Central memory CD8-positive, alpha-beta T cell (primary cell): ENCODE results near the gene MTM1.
A peak's percentile ranks its signal among the peaks of the same experiment; 100 is the strongest.

Experiments
- ATAC-seq: fragments of 150-1000 bp; cut with Tn5 transposase; replicated peaks from 2 replicates; pipeline ENCODE4 v1.10.0; 2022; ENCODE audit warnings: mild to moderate bottlenecking, moderate FRiP score, moderate number of reproducible peaks; ENCODE audit not compliant: poor library complexity, severe bottlenecking; ENCODE audit errors: extremely low read depth
- DNase-seq, 2 donors: peaks; one replicate each; pipeline ENCODE4 v3.0.0; 2021; ENCODE audit warnings: low spot score in 2 of 2
- H3K27ac Mint-ChIP-seq: one replicate; pipeline ENCODE4 v1.8.0; 2022; ENCODE audit warnings: low read depth, mild to moderate bottlenecking, moderate library complexity, mixed read lengths
- H3K27me3 Mint-ChIP-seq: one replicate; pipeline ENCODE4 v1.8.0; 2022; ENCODE audit warnings: mixed read lengths
- H3K36me3 Mint-ChIP-seq: one replicate; pipeline ENCODE4 v1.8.0; 2022; ENCODE audit warnings: mild to moderate bottlenecking, moderate library complexity, mixed read lengths; ENCODE audit not compliant: insufficient read depth
- H3K4me1 Mint-ChIP-seq: one replicate; pipeline ENCODE4 v1.8.0; 2022; ENCODE audit warnings: mixed read lengths
- H3K4me3 Mint-ChIP-seq: one replicate; pipeline ENCODE4 v1.8.0; 2022; ENCODE audit warnings: mild to moderate bottlenecking, moderate library complexity, mixed read lengths
- H3K9me3 Mint-ChIP-seq: one replicate; pipeline ENCODE4 v1.8.0; 2022; ENCODE audit warnings: mixed read lengths

The MTM1 gene

DNA sequence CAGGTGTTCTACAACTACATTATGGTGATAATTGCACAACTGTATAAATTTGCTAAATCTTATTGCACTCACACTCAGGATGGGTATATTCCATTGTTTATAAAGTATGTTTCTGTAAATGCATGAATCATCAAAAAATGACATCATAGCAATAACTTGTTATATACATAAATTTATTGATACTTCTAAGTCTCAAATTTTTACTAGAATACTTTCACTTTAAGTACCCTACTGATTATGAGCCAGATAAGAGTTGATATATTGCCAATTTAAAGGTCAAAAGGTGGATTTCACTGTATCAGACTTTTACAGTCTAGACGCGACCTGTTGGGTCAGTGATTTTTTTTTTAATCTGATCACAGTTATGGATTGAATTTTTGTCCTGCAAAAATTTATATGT is 87.4 kb downstream of the MTM1 start:
- Mint-ChIP-seq H3K4me3 (no peak overlapping the region), H3K27ac (no peak overlapping the region), H3K36me3 (peaks cover 18% of the 10 kb centered on the region), H3K4me1 (peaks cover 6% of the 10 kb centered on the region), H3K9me3 (no peaks in the 10 kb centered on the region), H3K27me3 (no peaks in the 10 kb centered on the region)
- no peak for DNase-seq
- ATAC-seq = no peak

DNA sequence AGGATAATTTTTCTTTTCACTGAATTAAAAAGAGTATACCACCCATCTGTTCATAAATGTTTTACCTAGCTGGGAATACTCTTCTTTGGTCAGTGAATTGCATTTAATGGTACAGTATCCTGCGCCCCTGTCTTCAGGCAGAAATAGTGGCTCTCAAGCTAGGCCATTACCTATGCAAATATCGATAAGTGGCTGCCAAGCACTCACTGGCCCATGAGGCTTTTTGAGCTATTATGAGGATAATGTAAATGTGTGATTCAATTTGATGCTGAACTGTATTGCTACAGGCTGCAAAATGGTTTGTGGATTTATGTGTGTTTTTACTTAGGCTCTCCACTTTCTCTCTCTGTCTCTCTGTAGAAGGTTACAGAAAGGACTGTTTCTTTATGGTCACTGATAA is 94.7 kb downstream of the MTM1 start:
- Mint-ChIP-seq H3K27ac (no peak overlapping the region), H3K27me3 (no peaks in the 10 kb centered on the region), H3K4me1 (no peaks in the 10 kb centered on the region), H3K9me3 (no peaks in the 10 kb centered on the region), H3K4me3 (no peak overlapping the region), H3K36me3 (peaks cover 32% of the 10 kb centered on the region)
- ATAC-seq (no peak), DNase-seq (no peak)

- ATAC-seq (no peak), DNase-seq (no peak)
- H3K4me1 Mint-ChIP-seq = no peaks in the 10 kb centered on the region
- no peak overlapping the region for H3K4me3 Mint-ChIP-seq
- no peaks in the 10 kb centered on the region for H3K27me3 Mint-ChIP-seq
- peaks cover 27% of the 10 kb centered on the region for H3K36me3 Mint-ChIP-seq
- no peak overlapping the region for H3K27ac Mint-ChIP-seq
- no peaks in the 10 kb centered on the region for H3K9me3 Mint-ChIP-seq
Observed at GRCh38 chrX:150664290-150664689, 95.9 kb downstream of the MTM1 start.

DNA sequence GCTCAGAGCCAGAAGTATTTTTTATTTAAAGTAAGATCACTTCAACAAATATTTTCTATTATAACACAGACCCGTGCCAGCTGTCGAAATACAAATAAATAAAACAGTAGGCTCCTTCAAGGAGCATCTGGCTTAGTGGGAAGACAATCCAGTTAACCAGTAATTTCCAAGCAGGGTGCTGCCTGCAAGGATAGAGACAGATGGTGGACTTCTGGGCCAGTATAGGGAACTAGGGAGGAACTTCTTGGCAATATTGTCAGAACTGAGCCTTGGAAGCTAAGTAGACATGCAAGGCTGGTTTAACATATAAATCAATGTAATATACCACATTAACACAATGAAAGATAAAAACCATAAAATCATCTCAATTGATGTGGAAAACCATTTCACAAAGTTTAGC is 107.8 kb downstream of the MTM1 start:
- Mint-ChIP-seq H3K27me3 (no peaks in the 10 kb centered on the region), H3K4me1 (no peaks in the 10 kb centered on the region), H3K27ac (no peak overlapping the region), H3K9me3 (no peaks in the 10 kb centered on the region), H3K4me3 (no peak overlapping the region), H3K36me3 (peaks cover 2% of the 10 kb centered on the region)
- no peak for ATAC-seq
- DNase-seq = no peak

DNA sequence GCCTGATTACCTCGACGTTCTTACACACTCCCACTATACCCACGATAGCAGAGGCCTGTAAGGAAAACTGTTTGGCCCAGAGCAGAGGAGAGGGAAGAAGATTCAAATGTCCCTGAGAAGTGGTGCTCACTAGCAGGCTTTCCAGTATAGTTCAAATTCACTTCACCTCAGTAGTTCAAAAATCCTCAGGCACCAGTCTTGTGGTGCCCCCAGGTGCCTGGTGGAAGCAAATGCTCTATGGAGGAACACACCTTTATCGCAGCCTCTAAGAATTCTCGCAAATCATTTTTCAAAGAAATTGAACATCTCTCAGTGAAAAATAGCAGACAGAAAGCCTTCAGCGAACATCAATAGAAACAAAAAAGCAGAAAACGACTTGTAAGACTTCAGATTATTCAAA is 112.6 kb downstream of the MTM1 start:
- H3K4me1 Mint-ChIP-seq = peaks cover 5% of the 10 kb centered on the region
- DNase-seq (no peak), ATAC-seq (no peak)
- no peaks in the 10 kb centered on the region for H3K27me3 Mint-ChIP-seq
- H3K36me3 Mint-ChIP-seq = no peaks in the 10 kb centered on the region
- H3K9me3 Mint-ChIP-seq = no peaks in the 10 kb centered on the region
- no peak overlapping the region for H3K4me3 Mint-ChIP-seq
- H3K27ac Mint-ChIP-seq = no peak overlapping the region

DNA sequence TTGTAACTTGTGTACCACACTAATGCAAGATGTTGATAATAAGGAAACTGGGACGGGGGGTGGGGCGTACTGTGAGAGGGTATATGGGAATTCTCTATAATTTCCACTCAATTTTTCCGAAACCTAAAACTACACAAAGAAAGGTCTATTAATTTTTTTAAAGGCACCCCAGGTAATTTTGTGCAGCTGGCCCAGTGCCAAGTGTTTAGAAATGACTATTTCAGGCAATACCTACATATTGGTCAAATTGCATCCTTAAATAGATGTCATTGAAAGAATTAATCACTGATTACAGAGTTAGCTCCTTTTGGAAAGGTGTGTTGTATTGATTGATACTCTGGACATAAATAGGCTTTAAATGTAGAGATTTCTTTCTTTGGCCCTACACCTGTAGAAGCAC is 114.7 kb downstream of the MTM1 start:
- Mint-ChIP-seq H3K9me3 (no peaks in the 10 kb centered on the region), H3K27ac (no peak overlapping the region), H3K4me3 (no peak overlapping the region), H3K27me3 (no peaks in the 10 kb centered on the region), H3K36me3 (no peaks in the 10 kb centered on the region), H3K4me1 (peaks cover 6% of the 10 kb centered on the region)
- DNase-seq = no peak
- no peak for ATAC-seq

- DNase-seq = peak in 1 of 2 donors; percentile 13
- H3K4me1 Mint-ChIP-seq = peaks cover 11% of the 10 kb centered on the region
- no peak overlapping the region for H3K27ac Mint-ChIP-seq
- H3K4me3 Mint-ChIP-seq = no peak overlapping the region
- no peaks in the 10 kb centered on the region for H3K9me3 Mint-ChIP-seq
- no peaks in the 10 kb centered on the region for H3K36me3 Mint-ChIP-seq
- no peaks in the 10 kb centered on the region for H3K27me3 Mint-ChIP-seq
- ATAC-seq = no peak
Observed at GRCh38 chrX:150683536-150684146, 115.2 kb downstream of the MTM1 start.

- Mint-ChIP-seq H3K36me3 (peaks cover 3% of the 10 kb centered on the region), H3K4me3 (no peak overlapping the region), H3K4me1 (peaks cover 24% of the 10 kb centered on the region), H3K9me3 (no peaks in the 10 kb centered on the region), H3K27me3 (no peaks in the 10 kb centered on the region), H3K27ac (no peak overlapping the region)
- DNase-seq (no peak), ATAC-seq (no peak)
Observed at GRCh38 chrX:150688911-150689451, 120.6 kb downstream of the MTM1 start.

DNA sequence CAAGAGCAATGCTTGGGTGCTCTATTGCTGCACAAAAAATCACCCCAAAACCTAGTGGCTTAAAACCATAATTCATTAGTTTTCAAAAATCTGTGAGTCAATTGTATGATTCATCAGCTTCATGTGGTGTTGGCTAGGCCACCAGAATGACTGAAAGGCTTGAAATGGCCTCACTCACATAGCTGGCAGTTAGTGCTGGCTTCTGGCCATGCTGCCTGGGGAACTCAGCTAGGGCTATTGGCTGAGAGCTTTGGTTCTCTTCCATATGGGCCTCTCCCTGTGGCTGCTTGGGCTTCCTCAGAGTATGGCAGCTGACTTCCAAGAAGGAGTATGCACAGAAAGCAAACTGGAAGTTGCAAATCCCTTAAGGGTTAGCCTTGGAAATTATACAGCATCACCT is 121.7 kb downstream of the MTM1 start:
- H3K9me3 Mint-ChIP-seq = no peaks in the 10 kb centered on the region
- no peak for DNase-seq
- no peak overlapping the region for H3K4me3 Mint-ChIP-seq
- no peaks in the 10 kb centered on the region for H3K27me3 Mint-ChIP-seq
- ATAC-seq = no peak
- H3K36me3 Mint-ChIP-seq = peaks cover 5% of the 10 kb centered on the region
- H3K27ac Mint-ChIP-seq = no peak overlapping the region
- H3K4me1 Mint-ChIP-seq = peaks cover 31% of the 10 kb centered on the region

DNA sequence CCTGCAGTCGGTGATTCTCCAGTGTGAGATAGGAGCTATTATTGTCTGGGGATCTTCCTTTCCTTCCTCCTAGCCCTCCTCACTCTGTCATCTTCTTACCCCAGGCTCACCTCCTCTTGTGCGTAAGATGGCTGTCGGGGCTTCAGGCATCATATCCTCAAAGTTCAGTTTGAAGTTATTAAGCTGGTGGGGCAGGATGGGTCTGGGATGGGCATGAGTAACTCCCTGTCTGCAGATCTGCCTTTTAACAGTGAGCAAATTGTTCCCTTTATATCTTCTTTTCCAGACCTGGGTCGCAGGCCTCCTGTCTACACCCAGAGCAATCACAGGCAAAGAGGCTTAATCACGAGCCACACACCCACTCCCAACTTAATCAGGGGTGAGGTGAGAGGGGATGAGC is 123.9 kb downstream of the MTM1 start:
- no peaks in the 10 kb centered on the region for H3K27me3 Mint-ChIP-seq
- H3K4me3 Mint-ChIP-seq = peak overlapping the region; percentile 78
- peaks cover 9% of the 10 kb centered on the region for H3K36me3 Mint-ChIP-seq
- ATAC-seq (no peak), DNase-seq (no peak)
- H3K4me1 Mint-ChIP-seq = peaks cover 52% of the 10 kb centered on the region
- no peaks in the 10 kb centered on the region for H3K9me3 Mint-ChIP-seq
- peak overlapping the region; percentile 76 for H3K27ac Mint-ChIP-seq

- ATAC-seq = peak; percentile 59
- peak within 1 kb of the TSS; percentile 92 for H3K27ac Mint-ChIP-seq
- DNase-seq = peak; percentile 19 to 29
- H3K36me3 Mint-ChIP-seq = peaks cover 11% of the 10 kb centered on the region
- H3K27me3 Mint-ChIP-seq = no peaks in the 10 kb centered on the region
- peaks cover 53% of the 10 kb centered on the region for H3K4me1 Mint-ChIP-seq
- H3K9me3 Mint-ChIP-seq = no peaks in the 10 kb centered on the region
- peak within 1 kb of the TSS; percentile 86 for H3K4me3 Mint-ChIP-seq
Observed at GRCh38 chrX:150692831-150693724, 124.7 kb downstream of the MTM1 start, which contains the start of gene MTMR1. MTMR1 (plus strand) TSS chrX:150693396; CDS start chrX:150693531, 135 bp downstream.

DNA sequence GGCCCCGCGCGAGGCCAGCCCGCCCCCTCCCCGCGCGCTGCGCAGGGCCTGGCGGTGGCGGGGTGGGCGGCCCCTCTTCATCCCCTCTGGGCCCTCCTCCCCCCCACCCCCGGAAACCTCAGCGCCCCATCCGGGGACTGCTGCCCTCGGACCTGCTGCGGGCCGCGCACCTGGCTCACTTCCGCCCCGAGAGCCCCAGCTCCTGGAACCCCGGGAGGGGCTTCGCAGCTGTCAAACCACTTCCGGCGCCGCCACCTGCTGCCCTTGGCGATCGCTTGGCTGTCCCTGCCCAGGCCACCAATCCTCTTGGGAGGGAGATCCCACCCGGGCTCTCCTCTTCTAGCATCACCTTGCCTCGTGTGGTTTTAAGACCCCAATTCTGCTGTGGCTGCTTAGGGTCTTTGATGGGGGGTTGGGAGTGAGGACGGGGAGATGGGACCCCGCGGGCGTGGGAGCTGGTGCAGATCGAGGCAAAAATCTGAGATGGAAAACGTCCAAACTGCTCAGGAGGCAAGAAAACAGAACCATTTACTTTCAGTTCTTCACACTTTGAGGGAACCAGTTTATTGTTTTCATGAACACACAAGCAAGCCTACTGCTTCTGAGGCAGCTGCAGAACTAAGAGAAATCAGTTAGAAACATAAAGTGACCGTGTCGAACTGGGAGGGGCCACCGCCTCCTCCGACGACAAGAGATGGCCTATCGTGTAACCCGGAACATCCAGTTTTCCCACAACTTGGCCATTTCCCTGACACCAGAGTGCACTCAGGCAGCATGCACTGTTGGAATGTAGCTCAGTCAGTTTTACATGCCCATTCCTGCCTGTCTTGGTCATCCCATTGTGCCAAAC is 125.5 kb downstream of the MTM1 start:
- H3K27me3 Mint-ChIP-seq = no peaks in the 10 kb centered on the region
- H3K9me3 Mint-ChIP-seq = no peaks in the 10 kb centered on the region
- peak overlapping the region; percentile 86 for H3K4me3 Mint-ChIP-seq
- H3K4me1 Mint-ChIP-seq = peaks cover 44% of the 10 kb centered on the region
- DNase-seq = peak; percentile 15 to 25
- peak overlapping the region; percentile 92 for H3K27ac Mint-ChIP-seq
- ATAC-seq = peak; percentile 57
- H3K36me3 Mint-ChIP-seq = peaks cover 11% of the 10 kb centered on the region
